Subcutaneous adipose tissue (tissue), 4 donors: ENCODE measurements around the gene CALML6. TPM values are rescaled to one million over a fixed set of nuclear protein-coding genes. Genes with fewer than 3 reads are reported as not detected.

Source experiments
- total RNA-seq, 4 donors: library from RNA; depleted of rRNA; stranded (reverse); fragments of >200 nt; gene quantifications; one replicate each; pipeline ENCODE4 v1.1.0, GENCODE V29; 2016
- TF ChIP-seq, protein P1 (sequence below): fragments of 450-650 bp; IDR thresholded peaks from one replicate; pipeline ENCODE4 v1.5.1; 2016; ENCODE audit warnings: low read depth, mild to moderate bottlenecking, control low read depth, antibody characterized with exemption, moderate library complexity

Gene CALML6
- total RNA-seq, 4 donors from 2014 or later, result 1.3 TPM; not detected in 3

DNA sequence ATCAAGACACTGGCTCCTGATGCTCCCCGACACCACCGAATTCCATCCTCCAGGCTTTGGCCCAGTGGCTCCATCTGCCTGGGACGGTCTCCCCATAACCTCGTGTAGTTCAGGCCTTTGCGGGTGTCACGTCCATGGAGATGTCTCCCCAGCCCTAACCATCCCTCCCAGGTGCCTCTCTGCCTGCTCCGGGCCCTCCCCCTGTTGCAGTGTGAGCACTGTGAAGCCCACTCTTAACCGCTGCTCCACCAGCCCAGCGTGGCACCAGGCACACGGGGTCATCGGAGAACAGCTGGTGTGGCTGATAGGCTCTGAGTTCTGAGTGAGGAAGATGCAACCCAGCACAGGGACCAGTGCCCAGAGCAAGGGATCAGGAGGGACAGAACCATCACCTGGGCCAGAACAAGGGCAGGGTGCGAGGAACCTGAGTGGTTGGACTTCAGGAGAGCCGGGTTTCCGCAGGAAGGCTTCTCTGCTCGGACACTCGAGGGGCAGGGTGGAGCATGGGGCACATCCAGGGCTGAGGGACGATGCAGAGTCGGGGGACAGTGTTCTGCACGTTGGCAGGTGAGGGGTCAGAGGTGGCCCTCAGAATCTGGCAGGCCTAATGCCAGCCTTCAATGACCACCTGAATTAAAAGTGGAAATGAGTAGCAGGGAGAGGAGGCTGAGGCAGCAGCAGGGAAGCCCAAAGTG is 21.6 kb upstream of the CALML6 start:
- TF ChIP-seq, protein P1, sequence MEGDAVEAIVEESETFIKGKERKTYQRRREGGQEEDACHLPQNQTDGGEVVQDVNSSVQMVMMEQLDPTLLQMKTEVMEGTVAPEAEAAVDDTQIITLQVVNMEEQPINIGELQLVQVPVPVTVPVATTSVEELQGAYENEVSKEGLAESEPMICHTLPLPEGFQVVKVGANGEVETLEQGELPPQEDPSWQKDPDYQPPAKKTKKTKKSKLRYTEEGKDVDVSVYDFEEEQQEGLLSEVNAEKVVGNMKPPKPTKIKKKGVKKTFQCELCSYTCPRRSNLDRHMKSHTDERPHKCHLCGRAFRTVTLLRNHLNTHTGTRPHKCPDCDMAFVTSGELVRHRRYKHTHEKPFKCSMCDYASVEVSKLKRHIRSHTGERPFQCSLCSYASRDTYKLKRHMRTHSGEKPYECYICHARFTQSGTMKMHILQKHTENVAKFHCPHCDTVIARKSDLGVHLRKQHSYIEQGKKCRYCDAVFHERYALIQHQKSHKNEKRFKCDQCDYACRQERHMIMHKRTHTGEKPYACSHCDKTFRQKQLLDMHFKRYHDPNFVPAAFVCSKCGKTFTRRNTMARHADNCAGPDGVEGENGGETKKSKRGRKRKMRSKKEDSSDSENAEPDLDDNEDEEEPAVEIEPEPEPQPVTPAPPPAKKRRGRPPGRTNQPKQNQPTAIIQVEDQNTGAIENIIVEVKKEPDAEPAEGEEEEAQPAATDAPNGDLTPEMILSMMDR, result no peak

DNA sequence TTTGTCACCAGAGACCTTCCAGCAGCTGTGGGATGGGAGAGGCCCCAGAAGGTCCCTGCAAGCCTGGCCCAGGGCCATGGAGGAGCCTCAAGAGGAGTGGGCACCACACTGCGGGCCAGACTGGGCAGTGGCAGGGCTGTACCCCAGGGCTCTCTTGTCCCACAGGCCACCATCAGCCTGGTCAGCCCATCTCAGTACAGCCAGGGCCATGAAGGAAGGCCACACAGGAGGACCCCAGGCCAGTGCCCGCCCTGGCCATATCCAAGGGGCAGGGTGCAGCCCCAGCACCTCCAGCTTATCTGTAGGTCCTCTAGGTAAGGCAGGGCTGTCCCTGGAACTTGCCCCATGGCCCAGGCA is 21.1 kb upstream of the CALML6 start:
- TF ChIP-seq, protein P1, result no peak

DNA sequence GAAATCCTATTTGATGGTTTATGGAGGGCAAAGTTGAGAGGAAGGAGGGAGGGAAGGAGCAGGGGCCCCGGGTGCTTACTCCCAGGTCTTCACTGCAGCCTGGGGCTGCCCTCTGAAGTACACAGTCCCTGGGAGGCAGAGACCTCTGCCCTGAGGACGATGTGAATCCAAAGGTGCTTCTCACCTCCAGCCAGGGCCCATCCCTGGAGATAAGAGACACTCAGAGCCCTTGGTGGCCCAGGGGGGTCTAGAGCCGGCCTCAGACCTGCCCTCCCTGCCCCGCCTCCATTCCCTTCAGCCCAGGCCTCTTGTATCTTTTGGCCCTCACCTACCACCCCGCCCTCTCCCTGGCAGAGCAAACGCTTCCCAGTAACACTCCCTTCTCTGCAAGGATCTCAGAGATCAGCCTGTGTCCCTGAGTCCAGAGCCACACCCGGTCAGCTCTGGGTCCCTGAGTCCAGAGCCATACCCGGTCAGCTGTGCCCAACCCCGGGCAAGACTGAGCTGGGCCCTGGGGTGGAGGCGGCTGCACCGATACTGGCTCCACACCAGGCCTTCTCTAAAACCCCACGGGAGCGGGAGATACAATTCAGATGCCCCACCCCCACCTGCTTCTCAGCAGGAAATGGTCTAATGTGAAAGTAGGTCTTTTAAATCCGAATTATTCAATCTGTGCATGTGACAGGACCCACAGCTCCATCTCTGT is 20.6 kb upstream of the CALML6 start:
- TF ChIP-seq, protein P1, result no peak

DNA sequence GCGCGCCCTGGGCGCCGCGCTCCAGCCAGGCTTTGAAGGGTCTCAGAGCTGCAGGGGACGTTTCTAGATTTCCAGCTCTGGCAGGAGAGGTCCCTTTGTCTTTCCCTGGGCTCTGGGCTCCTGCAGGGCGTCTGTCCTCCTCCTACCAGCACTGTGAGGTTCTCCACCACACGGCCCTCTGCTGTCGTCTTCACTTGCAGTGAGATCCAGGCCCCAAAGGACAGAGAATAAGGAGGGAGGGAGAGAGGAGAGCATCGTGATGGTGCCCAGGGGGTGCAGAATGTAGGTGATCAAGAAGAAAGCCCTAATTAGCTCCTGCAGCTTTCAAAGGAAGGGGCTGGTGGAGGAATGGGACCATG is 20.0 kb upstream of the CALML6 start:
- TF ChIP-seq, protein P1, result no peak

DNA sequence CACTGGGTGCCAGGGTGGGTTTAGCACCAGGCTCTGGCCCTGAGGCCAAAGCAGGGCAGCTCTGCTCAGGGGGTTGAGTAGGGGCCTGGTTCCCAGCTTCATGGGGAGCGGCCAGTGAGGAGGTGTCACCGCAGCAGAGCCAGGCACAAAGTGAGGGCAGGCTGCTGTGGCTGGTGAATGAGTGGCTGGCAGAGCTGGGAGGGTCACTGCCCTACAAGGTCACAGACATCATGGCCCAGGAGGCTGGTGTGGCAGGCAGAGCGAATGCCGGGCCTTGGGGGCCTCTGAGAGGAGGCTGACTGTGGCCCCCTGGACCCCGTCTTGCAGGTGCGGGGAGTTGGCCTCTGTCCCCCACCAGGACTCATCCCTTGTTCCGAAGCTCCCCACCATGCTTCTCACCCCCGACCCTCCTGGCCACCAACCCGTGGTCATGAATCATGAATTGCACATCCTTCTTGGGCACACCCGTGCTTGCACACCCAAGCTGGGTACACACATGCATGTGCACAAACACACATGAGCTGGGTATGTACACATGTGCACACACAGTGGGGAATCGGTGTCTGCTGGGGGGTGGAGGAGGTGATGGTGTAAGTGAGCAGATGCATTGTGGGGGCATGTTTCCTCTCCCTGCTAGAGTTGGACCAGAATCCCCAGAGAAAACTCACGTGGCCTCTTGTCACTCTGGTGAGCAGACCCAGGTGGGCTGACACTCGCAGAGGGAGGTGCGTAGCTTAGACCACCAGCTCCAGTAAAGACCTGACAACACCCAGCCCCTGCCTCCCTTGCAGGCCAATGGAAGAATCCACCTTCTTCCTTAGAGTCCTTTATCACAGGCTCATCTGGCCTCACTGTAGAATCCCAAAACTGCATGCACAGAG is 19.4 kb upstream of the CALML6 start:
- TF ChIP-seq, protein P1, result no peak

DNA sequence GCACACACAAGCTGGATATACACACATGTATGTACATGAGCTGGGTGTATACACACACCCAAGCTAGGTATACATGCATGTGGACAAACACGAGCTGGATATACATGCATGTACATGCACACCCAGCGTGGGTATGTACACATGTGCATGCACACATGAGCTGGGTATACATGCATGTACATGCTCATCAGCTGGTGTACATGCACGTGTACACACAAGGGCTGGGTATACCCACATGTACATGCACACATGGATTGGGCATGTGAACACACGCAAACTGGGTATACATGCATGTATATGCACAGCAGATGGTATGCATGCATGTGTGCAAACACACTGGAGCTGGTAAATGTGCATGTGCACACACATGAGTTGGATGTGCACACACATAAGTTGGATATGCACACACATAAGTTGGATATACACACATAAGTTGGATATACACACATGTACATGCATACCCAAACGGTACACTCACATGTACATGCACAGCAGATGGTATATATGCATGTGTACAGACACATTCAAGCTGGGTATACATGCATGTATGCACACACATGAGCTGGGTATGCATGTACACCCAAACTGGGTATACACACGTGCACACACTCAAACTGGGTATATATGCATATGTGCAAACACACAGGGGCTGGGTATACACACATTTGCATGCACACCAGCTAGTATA is 16.7 kb upstream of the CALML6 start:
- TF ChIP-seq, protein P1, result no peak
